ENCODE measurements around the gene N4BP2L1.
A peak's percentile ranks its signal among the peaks of the same experiment; 100 is the strongest.

Gene N4BP2L1

GRCh38 chr13:32431361-32431760 is 3.4 kb upstream of the N4BP2L1 start:
- no peak for DNase-seq

DNA sequence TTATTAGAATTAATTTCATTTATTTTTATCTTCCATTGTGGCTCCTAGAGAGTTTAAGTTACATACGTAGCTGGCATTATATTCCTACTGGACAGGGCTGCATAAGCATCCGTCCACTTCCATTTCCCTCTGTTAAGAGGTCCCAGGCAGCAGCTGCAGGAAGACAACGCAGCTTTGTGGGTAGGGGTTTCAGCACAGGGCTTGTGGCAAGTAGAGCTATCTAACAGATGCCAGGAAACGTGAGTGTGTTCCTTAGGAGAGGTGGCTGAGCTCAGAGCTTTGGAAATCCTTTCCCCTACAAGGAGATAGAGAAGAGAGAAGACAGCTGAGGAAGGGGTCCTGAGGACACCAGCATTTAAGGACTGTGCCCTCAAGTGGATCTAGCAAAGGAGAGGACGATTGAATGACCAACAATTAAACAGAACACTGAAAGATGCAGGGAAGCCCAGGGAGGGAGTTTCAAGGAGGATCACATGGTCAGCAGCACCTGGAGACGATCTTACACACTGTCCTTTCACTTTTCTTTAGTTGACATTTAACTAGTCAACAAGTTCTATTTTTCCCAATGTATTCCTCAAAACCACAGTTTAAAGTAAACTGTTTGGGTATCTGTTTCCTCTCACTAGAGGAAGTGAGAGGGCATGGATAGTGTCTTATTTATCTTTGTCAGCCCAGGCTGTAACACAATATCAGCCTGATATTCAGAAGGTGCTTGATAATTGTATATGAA is 2.3 kb upstream of the N4BP2L1 start:
- DNase-seq: no peak

DNA sequence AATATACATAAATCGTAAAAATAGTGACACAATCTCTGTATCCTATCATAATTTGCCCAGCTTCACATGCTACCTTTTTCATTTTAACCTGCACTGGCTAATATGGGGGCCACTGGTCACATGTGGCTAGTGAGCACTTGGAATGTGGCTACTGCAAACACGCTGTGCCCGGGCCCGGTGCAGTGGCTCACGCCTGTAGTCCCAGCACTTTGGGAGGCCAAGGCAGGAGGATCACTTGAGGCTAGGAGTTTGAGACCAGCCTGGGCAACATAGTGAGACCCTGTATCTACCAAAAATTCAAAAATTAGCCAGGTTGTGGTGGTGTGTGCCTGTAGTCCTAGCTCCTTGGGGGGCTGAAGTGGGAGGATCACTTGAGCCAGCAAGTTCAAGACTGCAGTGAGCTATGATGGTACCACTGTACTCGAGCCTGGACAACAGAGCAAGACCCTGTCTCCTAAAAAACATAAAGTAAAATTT is 1.5 kb upstream of the N4BP2L1 start:
- DNase-seq: no peak

DNA sequence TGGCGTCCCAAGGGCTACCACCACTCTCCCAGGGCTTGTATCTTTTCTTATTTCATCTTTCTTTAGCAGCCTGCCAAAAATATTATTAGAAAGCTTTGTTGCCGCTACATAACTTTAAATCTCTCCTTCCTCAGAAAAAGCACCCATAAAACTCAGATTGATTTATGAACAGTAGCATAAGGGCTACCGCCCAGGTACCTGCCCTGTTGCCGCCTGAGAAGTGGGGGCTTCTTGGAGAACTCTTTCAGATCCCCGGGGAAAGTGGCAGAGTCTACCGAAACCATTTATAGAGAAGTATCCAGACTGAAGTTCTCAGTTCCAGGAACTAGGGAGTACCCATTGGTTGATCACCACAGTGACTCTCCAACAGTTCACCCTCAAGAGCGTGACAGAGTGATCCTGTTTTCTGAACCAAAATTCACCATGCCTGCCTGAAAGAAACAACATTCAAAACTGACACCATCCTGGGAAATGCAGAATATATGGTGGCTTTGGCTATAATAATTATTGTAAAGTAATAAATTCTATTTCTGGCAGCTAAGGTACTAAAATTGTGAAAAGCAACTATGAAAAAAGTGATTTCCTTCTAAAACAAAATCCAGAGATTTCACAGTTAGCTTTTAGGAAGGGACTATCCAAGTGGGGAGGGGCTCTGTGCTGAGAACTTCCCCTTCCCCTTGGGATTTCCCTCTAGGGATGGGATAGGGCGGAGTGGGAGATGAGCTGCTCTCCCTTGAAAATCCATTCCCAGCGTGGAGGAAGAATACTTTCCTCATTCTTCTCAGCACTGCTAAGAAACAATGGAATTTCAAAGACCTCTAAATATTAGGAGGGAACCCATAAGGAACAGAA is 877 bp upstream of the N4BP2L1 start:
- DNase-seq: no peak

DNA sequence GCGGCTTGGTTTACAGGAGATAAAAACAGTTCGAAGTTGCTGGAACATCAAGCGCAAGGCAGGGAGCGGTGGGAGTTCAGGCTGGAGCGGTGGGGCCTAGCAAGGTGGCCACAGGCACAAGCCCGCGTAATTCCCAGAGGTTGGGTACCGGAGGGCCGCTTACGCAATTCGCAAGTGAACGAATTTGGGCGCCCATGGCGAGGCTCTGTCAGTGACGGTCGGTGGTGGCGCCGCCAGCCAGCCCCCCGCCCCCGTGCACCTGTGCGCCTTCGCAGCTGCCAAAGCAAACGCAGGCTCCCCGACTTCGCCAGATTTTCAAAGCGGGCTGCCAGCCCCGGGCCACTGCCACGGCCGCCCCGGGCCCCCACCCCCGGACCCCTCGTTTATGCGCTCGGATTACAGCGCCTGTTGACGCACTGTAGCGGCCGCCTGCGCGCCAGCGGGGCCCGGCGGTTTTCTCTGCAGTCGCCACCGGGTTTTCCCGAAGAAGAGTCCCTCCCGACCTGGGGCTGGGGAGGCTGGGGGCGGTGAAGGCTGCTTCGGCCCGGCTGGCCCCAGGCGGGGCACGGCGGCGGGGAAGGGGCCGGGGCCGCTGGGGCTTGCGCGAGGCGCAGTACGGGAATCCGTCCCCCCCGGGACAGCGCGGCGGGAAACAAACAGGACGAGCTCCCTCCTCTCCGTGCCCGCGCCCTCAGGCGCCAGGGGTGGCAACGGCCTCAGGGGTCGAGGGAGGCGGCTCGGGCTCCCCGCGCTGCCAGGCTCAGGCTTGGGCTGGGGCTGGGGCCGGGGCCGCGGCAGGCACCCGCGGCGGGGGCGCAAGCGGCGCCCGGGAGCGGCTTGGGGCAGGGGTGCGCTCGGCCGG is 709 bp downstream of the N4BP2L1 start:
- DNase-seq: no peak

GRCh38 chr13:32426191-32426989 is 1.5 kb downstream of the N4BP2L1 start:
- DNase-seq: no peak

DNA sequence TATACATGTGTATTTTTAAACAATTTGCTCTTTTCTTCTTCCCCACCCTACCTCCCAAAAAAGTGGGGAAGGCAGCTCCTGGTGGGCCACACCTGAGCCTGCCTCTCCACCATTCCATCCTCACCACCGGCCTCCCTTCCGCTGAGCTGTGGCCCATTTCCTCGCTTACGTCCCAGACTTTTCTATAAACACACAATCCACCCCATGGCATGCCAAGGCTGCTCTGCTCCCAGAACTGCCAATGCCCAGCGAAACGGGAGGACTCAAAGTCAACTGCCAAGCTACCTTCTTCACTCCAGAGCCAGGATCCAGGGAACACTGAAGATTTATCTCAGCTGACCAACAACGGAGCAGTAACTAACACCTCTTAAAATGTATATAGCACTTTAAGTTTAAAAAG is 2.8 kb downstream of the N4BP2L1 start:
- DNase-seq: no peak

DNA sequence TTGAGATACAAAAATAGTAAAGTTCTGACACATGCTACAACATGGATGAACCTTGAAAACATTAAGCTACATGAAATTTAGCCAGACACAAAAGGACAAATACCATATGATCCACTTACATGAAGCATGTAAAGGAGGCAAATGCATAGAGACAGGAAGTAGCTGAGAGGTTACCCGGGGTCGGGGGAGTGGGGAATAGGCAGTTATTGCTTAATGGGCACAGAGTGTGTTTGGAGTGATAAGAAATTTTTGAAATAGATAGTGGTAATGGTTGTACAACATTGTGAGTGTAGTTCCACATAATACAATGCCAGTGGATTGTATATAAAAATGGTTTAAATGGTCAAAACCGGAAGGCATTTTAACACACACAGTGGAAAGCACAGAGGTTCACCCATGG is 4.3 kb downstream of the N4BP2L1 start:
- no peak for DNase-seq

DNA sequence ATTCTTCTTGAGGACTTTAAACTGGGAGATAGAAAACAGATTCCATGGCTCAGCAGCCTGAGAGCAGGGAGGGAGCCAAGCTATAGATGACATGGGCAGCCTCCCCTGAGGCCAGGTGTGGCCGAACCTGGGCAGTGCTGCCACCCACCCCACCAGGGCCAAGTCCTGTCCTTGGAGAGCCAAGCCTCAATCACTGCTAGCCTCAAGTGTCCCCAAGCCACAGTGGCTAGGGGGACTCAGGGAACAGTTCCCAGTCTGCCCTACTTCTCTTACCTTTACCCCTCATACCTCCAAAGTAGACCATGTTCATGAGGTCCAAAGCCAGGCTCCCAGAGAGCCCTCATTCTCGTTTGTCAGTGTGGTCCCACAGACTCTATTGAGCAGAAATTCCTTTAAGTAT is 8.1 kb downstream of the N4BP2L1 start:
- no peak for DNase-seq

DNA sequence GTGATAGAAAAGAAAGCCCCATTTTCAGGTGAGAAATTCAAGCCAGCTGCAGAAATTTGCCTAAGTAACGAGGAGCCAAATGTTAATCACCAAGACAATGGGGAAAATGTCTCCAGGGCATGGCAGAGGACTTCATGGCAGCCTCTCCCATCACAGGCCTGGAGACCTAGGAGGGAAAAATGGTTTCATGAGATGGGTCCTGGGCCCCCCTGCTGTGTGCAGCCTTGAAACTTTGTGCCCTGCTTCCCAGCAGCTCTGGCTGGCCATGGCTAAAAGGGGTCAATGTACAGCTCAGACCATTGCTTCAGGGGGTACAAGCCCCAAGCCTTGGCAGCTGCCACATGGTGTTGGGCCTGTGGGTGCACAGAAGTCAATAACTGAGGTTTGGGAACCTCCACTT is 9.9 kb downstream of the N4BP2L1 start:
- DNase-seq: no peak

- no peak for DNase-seq
These were observed 12.9 kb downstream of the N4BP2L1 start for GRCh38 chr13:32415019-32415418.

- no peak for DNase-seq
These were observed 13.3 kb downstream of the N4BP2L1 start for GRCh38 chr13:32414580-32414979.

- no peak for DNase-seq
These were observed 14.6 kb downstream of the N4BP2L1 start for GRCh38 chr13:32413284-32413683.

DNA sequence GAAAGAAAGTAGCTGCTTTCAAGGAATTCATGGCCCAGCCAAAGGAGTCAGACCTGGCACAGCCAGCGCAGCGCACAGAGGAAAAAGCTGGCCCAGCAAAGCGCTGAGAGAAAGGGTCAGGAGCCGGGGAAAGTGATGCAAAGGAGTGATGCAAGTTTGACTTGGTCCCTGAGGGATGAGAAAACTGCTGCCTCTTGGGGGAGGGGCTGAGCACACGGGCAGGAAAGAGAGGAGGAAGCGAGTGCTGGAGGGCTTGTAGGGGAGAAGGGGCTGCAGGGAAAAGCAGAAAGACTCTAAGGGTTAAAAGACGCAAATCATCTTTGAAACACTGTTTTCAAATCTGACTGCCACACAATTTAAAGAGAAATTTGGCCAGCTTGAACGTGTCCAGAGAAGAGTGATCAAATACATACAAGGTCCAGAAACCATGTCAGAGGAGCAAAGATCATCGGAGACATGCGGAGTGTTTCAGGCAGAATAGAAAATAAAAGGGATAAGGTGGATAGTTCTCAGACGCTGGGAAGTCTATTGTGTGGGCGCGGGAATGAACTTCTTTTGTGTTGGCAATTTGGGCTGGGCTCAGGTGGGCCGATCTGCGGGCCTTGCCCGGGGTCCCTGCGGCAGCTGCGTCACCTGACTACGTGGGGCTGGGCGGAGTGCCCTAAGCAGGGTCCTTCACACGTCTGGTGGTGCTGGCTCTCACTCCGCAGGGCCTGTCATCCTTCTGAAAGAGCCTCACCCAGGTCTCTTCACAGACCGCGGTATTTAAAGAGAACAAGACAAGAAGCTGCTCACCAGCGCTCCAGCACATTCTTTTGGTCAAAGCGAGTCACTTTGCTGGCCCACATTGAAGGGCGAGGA is 18.1 kb downstream of the N4BP2L1 start:
- peak; percentile 81 for DNase-seq

DNA sequence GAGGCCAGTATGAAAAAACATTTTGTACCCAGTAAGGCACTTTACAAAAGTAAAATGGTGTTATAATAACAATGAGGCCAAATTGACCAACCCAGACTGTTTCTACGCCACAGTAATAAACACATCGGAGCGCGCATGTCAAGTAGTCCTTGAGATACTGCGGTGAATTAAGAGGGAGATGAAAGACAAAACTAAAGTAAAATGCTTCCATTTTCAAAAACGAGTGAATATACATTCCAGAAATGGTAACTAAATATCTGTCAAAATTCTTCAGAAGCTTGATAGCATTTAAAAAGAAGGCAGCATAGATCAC is 19.0 kb downstream of the N4BP2L1 start:
- DNase-seq: no peak

DNA sequence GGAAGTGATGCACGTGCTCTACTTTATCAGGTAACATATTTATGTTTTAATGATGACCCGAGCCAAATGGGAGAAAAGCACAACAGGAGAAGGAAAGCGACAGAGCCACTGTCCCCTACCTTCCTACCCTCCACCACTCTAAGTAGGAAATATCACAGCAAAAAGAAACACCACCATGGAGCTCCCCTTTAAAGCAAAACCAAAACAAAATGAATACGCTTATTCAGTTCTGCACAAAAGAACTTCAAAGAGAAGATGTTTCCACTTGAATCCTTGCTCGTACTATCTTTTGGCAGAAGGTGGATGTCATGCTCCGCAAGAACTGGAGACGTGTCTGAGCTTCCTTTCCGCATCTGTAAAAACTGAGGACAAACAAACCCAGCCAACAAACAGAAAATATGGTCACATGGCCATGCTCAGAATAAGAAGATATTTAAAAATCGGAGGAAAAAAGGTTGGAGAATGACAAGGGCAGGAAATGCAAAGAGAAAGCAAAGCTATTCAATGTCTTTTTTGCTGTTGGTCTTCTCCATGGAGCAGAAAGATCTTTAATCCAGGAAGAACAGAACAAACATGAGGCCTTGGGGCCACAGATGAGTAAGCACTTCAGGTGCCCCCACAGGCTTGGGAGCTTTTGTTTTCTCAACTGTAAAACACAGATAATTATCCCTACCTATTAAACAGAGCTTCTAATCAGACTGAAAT is 19.5 kb downstream of the N4BP2L1 start:
- no peak for DNase-seq

GRCh38 chr13:32407854-32408253 is 20.1 kb downstream of the N4BP2L1 start:
- DNase-seq: no peak

DNA sequence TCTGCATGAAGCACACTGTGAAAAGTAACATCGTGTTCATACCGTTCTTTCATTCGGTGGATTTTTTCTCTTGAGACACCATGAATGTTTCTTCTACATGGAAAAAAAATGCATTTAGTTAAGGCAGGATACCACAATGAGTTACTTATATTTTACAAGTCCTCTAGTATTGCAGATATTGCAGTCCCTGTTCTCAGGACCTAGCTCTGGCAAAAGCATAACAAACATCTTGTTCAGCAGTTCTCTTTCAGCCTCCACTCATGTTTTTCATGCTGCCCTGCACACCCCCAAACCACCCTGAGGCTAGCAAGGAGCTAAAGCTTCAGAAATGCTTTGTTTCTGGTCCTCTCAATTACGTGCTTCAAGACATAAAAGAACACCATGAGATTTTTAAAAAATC is 24.8 kb downstream of the N4BP2L1 start:
- no peak for DNase-seq

- DNase-seq: no peak
These were observed 36.8 kb downstream of the N4BP2L1 start for GRCh38 chr13:32391101-32391619.

- no peak for DNase-seq
These were observed 37.4 kb downstream of the N4BP2L1 start for GRCh38 chr13:32390484-32390883.

DNA sequence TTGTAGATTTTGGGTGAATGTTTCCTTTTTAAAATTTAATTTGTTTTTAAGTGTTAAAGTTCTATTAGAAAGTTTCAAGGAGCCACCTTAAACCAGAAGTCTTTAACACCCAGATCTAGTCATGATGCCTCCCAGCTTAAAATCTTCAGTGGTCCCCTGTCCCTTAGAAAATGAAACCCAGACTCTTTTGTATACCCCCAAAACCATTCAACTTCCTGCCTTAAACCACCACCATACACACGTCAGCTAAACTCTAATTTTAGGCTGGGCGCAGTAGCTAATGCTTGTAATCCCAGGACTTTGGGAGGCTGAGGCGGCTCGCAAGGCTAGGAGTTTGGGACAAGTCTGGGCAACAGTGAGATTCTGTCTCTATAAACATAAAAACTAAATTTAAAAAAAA is 37.9 kb downstream of the N4BP2L1 start:
- DNase-seq: no peak
